ENCODE results near the gene TTC28. TPM values are rescaled to one million over a fixed set of nuclear protein-coding genes. Genes with fewer than 3 reads are reported as not detected.
"Not testable (repeated sequence)": the region's sequence is repeated elsewhere in the genome, so short reads cannot be mapped to it uniquely, and the experiment has no call there.

The TTC28 gene
- total RNA-seq, 2 experiments from 2014 or later: 1.6 to 1.9 TPM

DNA sequence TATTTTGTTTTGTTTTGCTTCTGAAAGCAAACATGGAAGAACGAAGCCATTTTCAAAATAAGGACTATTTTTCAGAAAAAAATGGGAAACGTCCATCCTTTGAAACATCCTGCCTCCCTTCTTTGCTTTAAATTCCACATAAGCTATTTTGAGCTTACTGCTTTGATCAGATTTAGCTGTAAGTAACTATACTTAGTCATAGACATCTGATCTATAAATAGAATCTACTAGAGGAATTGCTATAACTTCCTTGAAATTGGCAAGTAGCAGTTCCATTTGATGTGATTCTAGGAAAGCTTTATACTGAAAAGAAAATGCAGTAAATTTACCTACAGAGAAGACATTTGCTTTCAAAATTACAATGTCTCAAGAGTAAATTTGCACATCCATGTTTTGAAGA lies 305.8 kb downstream of the TTC28 start:
- no peak for DNase-seq
- Mint-ChIP-seq H3K9me3 (peaks cover 3% of the 10 kb centered on the region), H3K27ac (no peak overlapping the region), H3K36me3 (ENCODE audit: low read depth) (no peaks in the 10 kb centered on the region), H3K4me3 (no peak overlapping the region), H3K4me1 (ENCODE audit: low read depth) (peaks cover 29% of the 10 kb centered on the region), H3K27me3 (ENCODE audit: low read depth) (no peaks in the 10 kb centered on the region)
- CTCF ChIA-PET: interaction anchor here (1.4 to 2.3 kb wide), 2 partner anchors 66 to 69 kb away, joined by 3 to 8 read pairs; no protein-coding TSS in a partner anchor
- intact Hi-C loops (cut with micrococcal nuclease): no loop called here

DNA sequence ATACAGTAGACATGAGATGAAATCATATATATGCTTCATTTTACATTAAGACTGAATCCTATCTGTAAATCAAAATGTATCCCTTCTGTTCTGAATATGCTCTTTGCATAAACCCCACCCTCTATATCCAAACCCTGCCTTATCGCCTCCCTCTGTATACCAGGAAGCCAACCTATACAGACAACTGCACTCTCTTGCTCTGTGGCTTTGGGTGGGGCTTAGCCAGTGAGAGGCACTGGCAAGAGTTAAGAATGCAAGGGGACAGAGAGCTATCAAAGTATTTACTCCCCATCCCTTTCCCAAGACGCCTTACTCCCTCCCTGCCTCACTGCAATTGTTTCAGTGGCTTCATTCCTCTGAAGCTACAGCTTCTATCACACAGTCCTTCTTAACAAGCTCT lies 309.8 kb downstream of the TTC28 start:
- no peak overlapping the region for H3K4me3 Mint-ChIP-seq

DNA sequence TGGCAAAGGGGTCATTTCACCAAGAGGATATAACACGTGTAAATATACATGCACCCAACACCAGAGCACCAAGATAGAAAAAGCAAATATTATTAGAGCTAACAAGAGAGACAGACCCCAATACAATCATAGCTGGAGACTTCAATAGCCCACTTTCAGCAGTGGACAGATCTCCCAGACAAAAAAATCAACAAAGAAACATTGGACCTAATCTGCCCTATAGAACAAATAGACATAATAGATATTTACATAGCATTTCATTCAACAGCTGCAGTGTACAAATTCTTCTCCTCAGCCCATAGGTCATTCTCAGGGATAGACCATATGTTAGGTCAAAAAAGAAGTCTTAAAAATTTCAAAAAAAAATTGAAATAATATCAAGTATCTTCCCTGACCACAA lies 312.8 kb downstream of the TTC28 start:
- Mint-ChIP-seq H3K27ac (no peak overlapping the region), H3K9me3 (peaks cover 18% of the 10 kb centered on the region), H3K4me3 (no peak overlapping the region), H3K27me3 (ENCODE audit: low read depth) (peaks cover 1% of the 10 kb centered on the region), H3K36me3 (ENCODE audit: low read depth) (peaks cover 18% of the 10 kb centered on the region), H3K4me1 (ENCODE audit: low read depth) (peaks cover 16% of the 10 kb centered on the region)
- DNase-seq: no peak
- CTCF ChIA-PET: no interaction called here
- intact Hi-C loops (cut with micrococcal nuclease): no loop called here

More for the DNA sequence above, 309.8 kb downstream of the TTC28 start:
- H3K36me3 Mint-ChIP-seq (ENCODE audit: low read depth): no peaks in the 10 kb centered on the region
- peak overlapping the region; percentile 42 for H3K27ac Mint-ChIP-seq
- peaks cover 1% of the 10 kb centered on the region for H3K27me3 Mint-ChIP-seq (ENCODE audit: low read depth)
- CTCF ChIA-PET: no interaction called here
- peak; percentile 43 for DNase-seq
- intact Hi-C loops (cut with micrococcal nuclease): no loop called here
- H3K4me1 Mint-ChIP-seq (ENCODE audit: low read depth): peaks cover 28% of the 10 kb centered on the region
- H3K9me3 Mint-ChIP-seq: no peaks in the 10 kb centered on the region

DNA sequence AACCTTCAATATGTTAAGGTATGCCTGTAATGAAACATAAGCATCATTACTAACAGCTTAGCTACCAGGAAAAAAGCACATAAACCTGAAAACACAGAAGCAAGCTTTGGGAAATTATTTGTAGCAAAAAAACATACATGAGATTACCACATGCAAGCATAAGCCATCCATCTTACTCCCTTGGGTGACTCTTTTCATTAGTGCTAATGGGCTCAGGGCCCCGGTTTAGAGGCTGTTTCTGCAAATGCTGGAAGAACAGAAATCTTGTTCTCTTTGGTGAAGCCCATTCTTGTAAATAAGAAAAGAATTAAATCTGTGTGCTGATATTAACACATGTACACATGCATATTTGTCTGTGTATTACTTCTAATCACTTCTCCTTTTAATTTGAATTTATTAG lies 314.3 kb downstream of the TTC28 start:
- Mint-ChIP-seq H3K4me3 (no peak overlapping the region), H3K36me3 (ENCODE audit: low read depth) (peaks cover 18% of the 10 kb centered on the region), H3K9me3 (peaks cover 19% of the 10 kb centered on the region), H3K27ac (no peak overlapping the region), H3K4me1 (ENCODE audit: low read depth) (peaks cover 18% of the 10 kb centered on the region), H3K27me3 (ENCODE audit: low read depth) (peaks cover 1% of the 10 kb centered on the region)
- no peak for DNase-seq
- CTCF ChIA-PET: no interaction called here
- intact Hi-C loops (cut with micrococcal nuclease): no loop called here

DNA sequence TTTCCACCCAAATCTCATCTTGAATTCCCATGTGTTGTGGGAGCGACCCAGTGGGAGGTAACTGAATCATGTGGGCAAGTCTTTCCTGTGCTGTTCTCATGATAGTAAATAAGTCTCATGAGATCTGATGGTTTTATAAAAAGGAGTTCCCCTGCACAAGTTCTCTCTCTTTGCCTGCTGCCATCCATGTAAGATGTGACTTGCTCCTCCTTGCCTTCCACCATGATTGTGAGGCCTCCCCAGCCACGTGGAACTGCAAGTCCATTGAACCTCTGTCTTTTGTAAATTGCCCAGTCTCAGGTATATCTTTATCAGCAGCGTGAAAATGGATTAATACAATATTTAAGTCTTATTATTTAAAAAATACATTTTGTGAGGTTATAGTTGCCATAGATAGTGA lies 315.5 kb downstream of the TTC28 start:
- DNase-seq; CTCF ChIA-PET; H3K27me3 Mint-ChIP-seq (ENCODE audit: low read depth); H3K4me3 Mint-ChIP-seq; H3K27ac Mint-ChIP-seq: not testable (repeated sequence)
- intact Hi-C loops (cut with micrococcal nuclease): loop anchor here (5.0 kb wide), 1 partner anchor 37 kb away; no protein-coding TSS in a partner anchor
- peaks cover 19% of the 10 kb centered on the region for H3K9me3 Mint-ChIP-seq
- peaks cover 12% of the 10 kb centered on the region for H3K4me1 Mint-ChIP-seq (ENCODE audit: low read depth)
- H3K36me3 Mint-ChIP-seq (ENCODE audit: low read depth): peaks cover 18% of the 10 kb centered on the region

DNA sequence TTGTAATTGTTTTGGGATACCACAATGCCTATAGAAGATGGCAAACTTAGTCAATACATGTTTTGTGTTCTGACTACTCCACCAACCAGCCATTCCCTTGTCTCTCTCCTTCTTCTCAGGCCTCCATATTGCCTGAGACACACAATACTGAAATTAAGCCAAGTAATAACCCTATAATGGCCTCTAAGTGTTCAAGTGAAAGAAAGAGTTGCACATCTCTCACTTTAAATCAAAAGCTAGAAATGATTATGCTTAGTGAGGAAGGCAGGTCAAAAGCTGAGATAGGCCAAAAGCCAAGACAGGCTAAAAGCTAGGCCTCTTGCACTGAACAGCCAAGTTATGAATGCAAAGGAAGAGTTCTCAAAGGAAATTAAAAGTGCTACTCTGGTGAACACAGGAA lies 318.7 kb downstream of the TTC28 start:
- peak overlapping the region; percentile 61 for H3K27ac Mint-ChIP-seq
- CTCF ChIA-PET: interaction anchor here (0.7 kb wide), 1 partner anchor 82 kb away, joined by 3 read pairs; no protein-coding TSS in a partner anchor
- H3K27me3 Mint-ChIP-seq (ENCODE audit: low read depth): no peaks in the 10 kb centered on the region
- H3K36me3 Mint-ChIP-seq (ENCODE audit: low read depth): peaks cover 18% of the 10 kb centered on the region
- H3K4me1 Mint-ChIP-seq (ENCODE audit: low read depth): peaks cover 6% of the 10 kb centered on the region
- no peak overlapping the region for H3K4me3 Mint-ChIP-seq
- intact Hi-C loops (cut with micrococcal nuclease): loop anchor here (5.0 kb wide), 1 partner anchor 34 kb away; no protein-coding TSS in a partner anchor
- no peak for DNase-seq
- peaks cover 19% of the 10 kb centered on the region for H3K9me3 Mint-ChIP-seq

DNA sequence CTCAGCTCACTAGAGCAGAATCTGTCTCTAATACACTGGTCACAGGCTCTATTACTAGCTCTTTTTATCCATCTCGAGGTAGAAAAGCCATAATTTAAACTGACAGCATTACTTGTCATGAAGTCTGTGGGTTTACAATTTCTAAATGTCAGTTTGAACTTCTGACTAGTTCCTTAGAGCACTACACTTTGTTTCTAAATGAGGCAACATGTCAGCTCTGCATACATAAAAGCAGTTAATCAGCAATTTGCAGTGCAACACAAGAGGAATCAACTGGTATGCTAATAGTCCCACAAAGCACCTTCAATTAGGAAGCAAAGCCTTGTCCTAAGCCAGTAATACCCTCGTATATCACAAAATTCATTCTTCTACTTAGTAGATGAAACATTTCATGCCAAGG lies 321.3 kb downstream of the TTC28 start:
- CTCF ChIA-PET: interaction anchor here (0.8 kb wide), 1 partner anchor 12 kb away, joined by 4 read pairs; no protein-coding TSS in a partner anchor
- Mint-ChIP-seq H3K36me3 (ENCODE audit: low read depth) (peaks cover 9% of the 10 kb centered on the region), H3K9me3 (peaks cover 12% of the 10 kb centered on the region), H3K27ac (no peak overlapping the region), H3K4me3 (no peak overlapping the region), H3K27me3 (ENCODE audit: low read depth) (no peaks in the 10 kb centered on the region), H3K4me1 (ENCODE audit: low read depth) (peaks cover 6% of the 10 kb centered on the region)
- intact Hi-C loops (cut with micrococcal nuclease): no loop called here
- no peak for DNase-seq

DNA sequence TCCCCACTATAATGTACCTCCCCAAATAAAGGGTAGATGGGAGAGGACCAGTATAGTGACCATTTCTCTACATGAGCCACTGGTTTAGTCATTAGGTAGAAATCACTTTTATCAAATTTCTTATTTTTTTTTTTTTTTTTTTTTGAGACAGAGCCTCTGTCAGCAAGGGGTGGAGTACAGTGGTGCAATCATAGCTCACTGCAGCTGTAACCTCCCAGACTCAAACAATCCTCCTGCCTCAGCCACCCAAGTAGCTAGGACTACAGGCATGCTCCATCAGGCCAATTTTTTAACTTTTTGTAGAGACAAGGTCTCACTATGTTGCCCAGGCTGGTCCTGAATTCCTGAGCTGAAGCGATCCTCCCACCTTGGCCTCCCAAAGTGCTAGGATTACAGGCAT lies 322.4 kb downstream of the TTC28 start:
- Mint-ChIP-seq H3K27me3 (ENCODE audit: low read depth) (no peaks in the 10 kb centered on the region), H3K9me3 (peaks cover 3% of the 10 kb centered on the region), H3K36me3 (ENCODE audit: low read depth) (peaks cover 1% of the 10 kb centered on the region), H3K4me3 (no peak overlapping the region), H3K27ac (no peak overlapping the region), H3K4me1 (ENCODE audit: low read depth) (peaks cover 6% of the 10 kb centered on the region)
- CTCF ChIA-PET: interaction anchor here (0.6 kb wide), 1 partner anchor 60 kb away, joined by 3 read pairs; no protein-coding TSS in a partner anchor
- intact Hi-C loops (cut with micrococcal nuclease): no loop called here
- no peak for DNase-seq

DNA sequence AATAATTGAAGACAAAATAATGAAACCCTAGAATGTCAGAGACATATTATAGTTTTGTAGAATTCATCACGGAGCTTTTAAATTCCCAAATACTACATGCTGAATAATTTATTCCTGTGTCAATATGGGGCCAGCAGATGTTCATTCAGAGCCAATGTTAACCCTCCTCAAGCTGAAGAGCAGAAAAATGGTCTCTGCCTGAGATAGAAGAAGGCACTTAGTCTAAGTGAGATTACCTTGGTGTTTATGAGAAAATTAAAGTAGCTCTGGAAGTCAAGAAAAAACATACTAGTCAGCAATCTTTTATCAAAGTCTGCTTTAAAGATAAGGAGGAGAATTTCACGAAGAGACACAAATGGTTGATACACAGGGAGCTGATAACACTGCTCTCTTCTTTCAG lies 328.2 kb downstream of the TTC28 start:
- CTCF ChIA-PET: interaction anchor here (0.6 kb wide), 1 partner anchor 10 kb away, joined by 3 read pairs; no protein-coding TSS in a partner anchor
- Mint-ChIP-seq H3K27me3 (ENCODE audit: low read depth) (peaks cover 2% of the 10 kb centered on the region), H3K4me1 (ENCODE audit: low read depth) (no peaks in the 10 kb centered on the region), H3K36me3 (ENCODE audit: low read depth) (no peaks in the 10 kb centered on the region), H3K9me3 (no peaks in the 10 kb centered on the region), H3K27ac (no peak overlapping the region), H3K4me3 (no peak overlapping the region)
- no peak for DNase-seq
- intact Hi-C loops (cut with micrococcal nuclease): no loop called here

DNA sequence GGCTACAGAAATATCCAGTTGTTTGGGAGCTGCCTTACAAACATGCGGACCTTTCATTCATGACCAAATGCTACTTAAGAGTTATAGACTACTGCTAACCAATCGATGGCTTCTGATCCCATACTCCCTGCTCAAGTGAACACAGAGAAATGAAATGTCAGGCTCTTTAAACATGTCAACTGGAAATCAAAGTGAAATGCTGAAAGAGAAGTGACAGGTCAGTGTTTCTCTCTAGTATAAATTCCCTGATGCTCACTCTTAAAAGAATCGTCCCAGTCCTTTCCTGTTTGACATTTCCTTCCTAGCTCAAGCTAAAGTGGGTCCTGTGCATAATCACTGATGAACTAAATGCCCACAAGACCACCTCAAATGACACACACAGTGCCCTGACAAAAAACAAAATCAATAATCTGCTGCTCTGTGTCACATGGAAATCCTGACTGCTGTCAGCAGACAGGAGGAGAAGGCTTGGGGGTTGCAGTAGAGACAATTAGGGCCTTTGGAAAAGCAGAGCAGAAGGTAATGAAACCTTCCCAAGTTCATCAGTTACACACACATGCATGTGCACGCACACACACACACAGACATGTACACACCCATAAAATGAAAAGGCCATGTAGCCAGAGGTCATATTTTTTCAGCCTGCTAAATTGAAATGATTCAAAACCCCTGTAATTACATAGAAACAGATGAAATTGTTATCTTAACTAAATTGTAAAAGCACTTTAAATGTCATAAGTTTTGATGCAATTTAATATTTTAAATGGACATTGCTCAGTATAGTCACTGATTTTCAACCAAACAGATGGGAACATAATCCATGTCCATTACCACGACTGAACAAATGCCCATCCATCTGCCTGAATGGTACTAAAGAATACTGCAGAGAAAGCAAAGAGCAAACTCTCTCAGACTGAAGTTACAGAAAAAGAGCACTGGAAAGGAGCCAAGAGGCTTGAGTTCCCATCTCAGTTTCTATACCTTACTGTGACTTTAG lies 330.7 kb downstream of the TTC28 start:
- Mint-ChIP-seq H3K36me3 (ENCODE audit: low read depth) (no peaks in the 10 kb centered on the region), H3K9me3 (no peaks in the 10 kb centered on the region), H3K4me1 (ENCODE audit: low read depth) (no peaks in the 10 kb centered on the region), H3K27me3 (ENCODE audit: low read depth) (peaks cover 3% of the 10 kb centered on the region), H3K4me3 (no peak overlapping the region), H3K27ac (no peak overlapping the region)
- intact Hi-C loops (cut with micrococcal nuclease): no loop called here
- CTCF ChIA-PET: no interaction called here
- DNase-seq: no peak

DNA sequence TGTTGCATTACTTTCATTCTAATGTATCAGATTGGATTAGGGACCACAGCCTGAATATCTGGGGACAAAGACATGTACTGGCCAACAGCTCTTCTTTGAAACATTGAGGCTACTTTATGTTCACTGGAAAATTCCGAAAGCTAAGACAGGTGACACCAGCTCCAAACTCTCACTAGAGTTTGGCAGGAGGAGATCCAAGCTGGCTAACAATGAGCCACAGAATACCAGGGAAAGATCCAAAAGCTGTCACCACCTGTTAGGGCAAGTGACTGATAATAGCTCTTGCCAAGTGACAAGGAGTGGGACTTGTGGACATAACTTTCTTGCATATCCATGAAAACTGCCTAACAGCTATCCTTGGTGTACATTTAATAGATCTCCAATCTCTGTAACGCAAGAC lies 333.3 kb downstream of the TTC28 start:
- CTCF ChIA-PET: interaction anchor here (1.2 kb wide), 1 partner anchor 12 kb away, joined by 4 read pairs; no protein-coding TSS in a partner anchor
- H3K27ac Mint-ChIP-seq: no peak overlapping the region
- no peaks in the 10 kb centered on the region for H3K9me3 Mint-ChIP-seq
- H3K27me3 Mint-ChIP-seq (ENCODE audit: low read depth): peaks cover 2% of the 10 kb centered on the region
- no peaks in the 10 kb centered on the region for H3K4me1 Mint-ChIP-seq (ENCODE audit: low read depth)
- no peak for DNase-seq
- no peak overlapping the region for H3K4me3 Mint-ChIP-seq
- intact Hi-C loops (cut with micrococcal nuclease): no loop called here
- H3K36me3 Mint-ChIP-seq (ENCODE audit: low read depth): no peaks in the 10 kb centered on the region

DNA sequence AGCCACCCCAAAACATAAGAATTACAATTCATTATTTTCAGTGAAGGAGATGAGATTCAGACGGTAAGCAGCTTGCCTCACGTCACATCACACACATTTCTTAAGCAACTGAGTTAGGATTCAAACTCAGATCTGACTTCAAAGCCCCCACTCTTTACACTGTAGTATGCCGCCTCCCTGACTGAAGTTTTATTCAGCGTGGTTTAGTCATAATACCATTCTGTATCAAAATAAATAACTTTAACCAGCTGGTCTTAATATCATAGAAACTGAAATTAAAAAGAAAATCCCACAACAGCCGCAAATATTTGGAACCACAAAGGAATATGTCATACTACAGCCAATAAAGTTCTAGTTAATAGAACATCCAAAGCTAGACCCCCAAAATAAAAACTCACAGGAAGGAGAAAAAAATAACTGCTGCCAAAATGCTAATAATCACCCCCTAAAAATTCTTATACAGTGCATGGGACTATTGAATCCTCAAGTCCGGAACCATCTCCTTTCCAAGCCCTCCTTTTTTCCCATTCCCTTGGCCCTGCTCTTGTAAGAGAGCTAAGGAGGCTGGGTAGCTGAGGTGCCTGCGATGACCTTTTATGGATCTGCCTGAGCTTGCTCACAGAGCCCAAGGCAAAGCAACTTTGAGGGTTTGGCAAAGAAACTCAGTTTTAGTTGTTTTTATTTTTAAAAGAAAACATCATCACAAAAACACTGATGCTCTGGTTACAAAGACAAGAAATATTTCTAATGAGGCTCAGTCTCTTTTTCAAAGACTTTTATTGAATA lies 334.5 kb downstream of the TTC28 start:
- Mint-ChIP-seq H3K9me3 (no peaks in the 10 kb centered on the region), H3K36me3 (ENCODE audit: low read depth) (no peaks in the 10 kb centered on the region), H3K4me3 (no peak overlapping the region), H3K4me1 (ENCODE audit: low read depth) (no peaks in the 10 kb centered on the region), H3K27me3 (ENCODE audit: low read depth) (peaks cover 4% of the 10 kb centered on the region), H3K27ac (no peak overlapping the region)
- DNase-seq: no peak
- intact Hi-C loops (cut with micrococcal nuclease): no loop called here
- CTCF ChIA-PET: no interaction called here

Data from activated naive CD4-positive, alpha-beta T cell treated with anti-CD3 and anti-CD28 coated beads for 36 hours (primary cell).